ENCODE results near the gene NAV2.

Gene NAV2

DNA sequence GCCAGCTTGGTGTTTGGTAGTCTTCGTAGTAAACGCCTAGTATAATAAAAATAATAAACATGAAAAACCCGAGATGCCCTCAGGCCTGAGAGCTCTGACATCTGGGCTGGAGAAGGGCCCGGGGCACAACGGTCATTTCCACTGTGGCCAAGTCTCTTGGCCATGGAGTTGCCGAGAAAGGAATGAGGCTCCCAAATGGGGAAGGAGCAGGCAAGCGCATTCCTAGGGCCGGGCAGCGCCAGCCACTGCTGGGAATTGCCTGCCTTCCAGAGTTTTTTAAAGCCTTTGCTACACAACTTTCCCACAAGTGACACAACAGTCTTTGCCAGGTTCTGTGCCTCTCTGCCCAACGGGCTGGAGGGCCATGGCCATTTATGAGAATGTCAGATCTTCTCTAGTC, 103.4 kb downstream of the NAV2 start:
- no peak for DNase-seq

- DNase-seq = no peak
These were observed 104.2 kb downstream of the NAV2 start for GRCh38 chr11:19816817-19817216.

GRCh38 chr11:19817265-19817851, 104.7 kb downstream of the NAV2 start:
- no peak for DNase-seq

DNA sequence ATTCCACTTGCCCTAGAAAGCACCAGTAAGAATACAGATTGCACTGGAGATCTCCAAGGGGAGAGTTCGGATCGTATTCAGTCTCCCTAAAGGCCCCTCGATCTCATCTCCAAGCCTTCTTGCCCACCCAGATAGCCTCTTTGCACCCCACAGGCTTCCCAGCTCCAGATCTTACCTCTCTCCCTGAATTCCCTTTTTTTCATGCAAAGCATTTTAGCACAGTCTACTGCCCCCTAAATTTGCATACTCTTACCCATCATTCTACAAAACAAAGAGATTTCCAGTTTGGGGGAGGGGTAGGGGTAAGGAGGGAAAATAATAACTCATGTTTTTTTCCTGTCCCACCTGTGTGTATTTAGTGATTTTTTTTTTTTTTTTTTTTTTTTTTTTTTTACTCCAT, 105.2 kb downstream of the NAV2 start:
- DNase-seq = no peak

DNA sequence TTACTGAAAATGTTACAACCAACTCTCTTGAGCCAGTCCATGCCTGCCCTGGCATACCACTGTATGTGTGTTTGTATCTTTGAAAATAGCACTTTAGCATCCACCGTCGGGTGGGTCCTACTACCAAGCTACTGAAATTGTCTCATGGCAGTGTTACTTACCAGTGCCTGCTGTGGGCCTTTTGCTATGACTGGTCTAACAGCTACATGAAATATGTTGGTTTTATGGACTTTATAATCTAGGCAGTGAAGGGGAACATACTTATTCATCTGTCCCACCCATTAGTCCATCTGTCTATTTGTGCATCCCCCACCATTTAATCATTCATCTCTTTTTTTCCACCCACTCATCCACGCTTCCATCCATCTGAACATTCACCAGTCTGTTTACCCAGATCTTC, 106.0 kb downstream of the NAV2 start:
- no peak for DNase-seq

- no peak for DNase-seq
These were observed 106.5 kb downstream of the NAV2 start for GRCh38 chr11:19819148-19819547.

DNA sequence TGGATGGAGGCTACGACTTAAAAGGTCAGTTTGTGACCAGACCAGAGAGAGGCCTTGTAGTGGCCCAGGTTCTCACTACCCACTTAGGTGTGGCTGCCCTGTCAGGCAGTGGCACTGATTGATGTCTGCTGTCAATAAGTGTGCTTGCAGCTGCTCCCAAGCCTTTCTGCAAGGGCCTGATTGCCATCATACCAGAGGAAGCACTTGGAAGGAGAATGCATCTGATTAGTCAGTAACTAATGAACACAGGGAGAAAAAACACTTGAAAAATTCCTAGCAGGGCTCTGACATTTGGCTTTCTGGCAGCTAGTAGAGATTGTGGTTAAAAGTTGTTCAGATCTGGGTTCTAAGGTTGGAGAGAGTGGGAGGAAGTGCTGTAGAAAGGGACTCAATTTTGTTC, 107.5 kb downstream of the NAV2 start:
- no peak for DNase-seq

DNA sequence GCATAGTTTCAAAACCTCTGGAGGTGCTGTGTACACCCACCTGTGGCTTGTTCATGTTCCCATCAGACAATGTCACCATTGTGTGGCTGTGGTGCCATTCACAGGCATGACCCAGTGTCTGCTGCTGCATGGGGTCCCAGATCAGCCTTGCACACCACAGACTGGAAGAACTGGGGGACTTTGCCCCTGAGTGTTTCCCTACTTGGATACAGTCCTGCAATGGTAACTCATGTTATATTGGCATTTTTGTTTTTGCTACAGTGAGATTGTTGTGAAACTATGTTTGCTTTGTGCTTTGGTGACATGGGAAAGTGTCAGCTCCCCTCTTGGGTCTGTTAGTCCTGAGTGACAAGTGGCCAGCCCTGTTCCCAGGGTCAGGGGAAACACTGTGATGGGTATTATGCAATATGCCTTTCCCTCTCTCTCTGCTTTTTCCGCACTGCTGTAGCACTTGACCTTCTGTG, 108.8 kb downstream of the NAV2 start:
- DNase-seq = no peak

DNA sequence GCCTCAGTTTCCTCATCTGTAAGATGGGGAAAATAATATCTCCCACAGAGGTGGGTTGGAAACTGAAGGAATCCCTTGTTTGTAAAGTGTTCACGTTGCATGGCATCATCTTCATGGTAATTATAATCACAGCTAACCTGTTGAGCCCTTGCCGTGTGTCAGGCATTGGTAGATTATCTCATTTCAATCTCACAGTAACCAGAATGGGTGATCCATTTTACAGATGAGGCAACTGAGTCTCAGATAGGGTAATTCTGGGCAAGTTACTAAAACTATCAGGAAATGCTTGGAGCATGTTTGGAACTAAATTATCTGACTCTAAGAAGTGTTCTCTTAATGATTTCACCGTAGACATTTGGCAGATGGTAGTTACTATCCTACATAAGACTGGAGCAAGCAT, 109.4 kb downstream of the NAV2 start:
- no peak for DNase-seq

- no peak for DNase-seq
These were observed 109.9 kb downstream of the NAV2 start for GRCh38 chr11:19822531-19822930.

GRCh38 chr11:19826606-19827005, 114.0 kb downstream of the NAV2 start:
- no peak for DNase-seq

- DNase-seq = no peak
These were observed 114.9 kb downstream of the NAV2 start for GRCh38 chr11:19827399-19828135.

GRCh38 chr11:19828382-19829108, 115.9 kb downstream of the NAV2 start:
- no peak for DNase-seq

DNA sequence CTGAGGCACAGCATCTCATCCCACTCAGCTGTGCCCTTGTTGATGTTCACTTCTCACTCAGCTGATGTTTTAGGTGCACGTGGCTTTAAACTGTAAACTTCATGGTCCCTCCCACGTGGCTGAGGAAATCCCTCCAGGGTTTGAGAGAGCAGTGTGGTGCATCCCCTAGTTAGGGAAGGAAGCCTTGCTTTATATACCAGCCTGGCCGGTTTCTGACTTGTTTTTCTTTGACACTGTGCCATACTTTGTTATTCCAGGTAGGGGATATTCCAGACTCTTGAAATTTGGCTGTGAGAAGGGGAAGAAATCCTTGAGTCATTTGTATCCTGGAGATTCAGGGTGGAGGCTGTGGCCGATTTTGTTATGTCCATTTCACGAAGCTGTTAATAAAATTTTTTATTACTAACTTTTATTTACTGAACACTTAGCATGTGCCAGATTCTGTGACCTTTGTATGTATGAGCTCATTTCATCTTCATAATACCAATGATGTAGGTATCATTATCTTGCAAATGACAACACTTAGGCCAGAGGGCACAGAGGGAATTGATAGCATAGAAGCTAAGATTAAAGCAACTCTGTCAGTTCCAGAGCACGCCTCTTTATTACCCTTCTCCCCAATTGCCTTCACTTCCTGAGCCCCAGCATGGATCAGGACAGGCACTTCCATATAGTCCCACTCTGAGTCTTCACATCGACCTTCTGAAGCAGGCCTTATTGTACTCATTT, 116.6 kb downstream of the NAV2 start:
- no peak for DNase-seq

GRCh38 chr11:19832086-19832750, 119.6 kb downstream of the NAV2 start:
- DNase-seq = no peak

DNA sequence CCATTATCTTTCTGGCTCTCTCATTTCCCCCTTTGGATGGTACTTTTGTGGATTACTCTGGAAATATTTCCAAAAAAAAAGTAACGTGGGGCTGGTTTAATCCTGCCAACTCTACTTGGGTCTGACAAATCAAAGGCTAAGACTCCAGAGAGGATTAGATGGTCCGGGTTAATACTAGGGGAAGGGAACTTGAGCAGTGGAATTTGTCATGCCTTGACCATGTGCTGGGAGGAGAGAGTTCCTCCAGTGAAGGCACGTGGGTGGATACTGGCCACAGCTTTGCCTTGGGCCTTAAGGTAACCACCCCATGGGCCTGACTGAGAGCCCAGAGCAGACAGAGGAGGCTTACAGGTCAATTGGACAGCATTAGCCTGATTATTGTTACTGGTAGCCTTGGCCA, 120.3 kb downstream of the NAV2 start:
- DNase-seq = no peak

DNA sequence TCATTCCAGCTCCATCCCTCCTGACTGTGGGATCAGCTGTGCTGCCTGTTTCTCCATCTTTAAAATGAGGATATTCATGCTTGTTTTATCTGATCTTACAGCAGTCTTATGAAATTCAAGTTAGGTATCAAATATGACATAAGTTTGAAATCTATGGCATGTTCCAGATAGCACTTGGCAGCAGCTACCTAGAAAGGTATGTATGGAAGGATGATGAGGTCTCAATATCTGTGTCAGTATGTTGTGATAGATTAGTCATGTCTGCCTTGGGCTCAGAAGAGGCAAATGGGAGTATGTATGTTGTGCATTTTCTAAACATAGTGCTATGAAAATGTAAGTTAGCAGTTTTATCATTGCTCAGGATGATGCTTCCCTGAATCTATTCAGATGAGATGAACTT, 122.1 kb downstream of the NAV2 start:
- DNase-seq = no peak

DNA sequence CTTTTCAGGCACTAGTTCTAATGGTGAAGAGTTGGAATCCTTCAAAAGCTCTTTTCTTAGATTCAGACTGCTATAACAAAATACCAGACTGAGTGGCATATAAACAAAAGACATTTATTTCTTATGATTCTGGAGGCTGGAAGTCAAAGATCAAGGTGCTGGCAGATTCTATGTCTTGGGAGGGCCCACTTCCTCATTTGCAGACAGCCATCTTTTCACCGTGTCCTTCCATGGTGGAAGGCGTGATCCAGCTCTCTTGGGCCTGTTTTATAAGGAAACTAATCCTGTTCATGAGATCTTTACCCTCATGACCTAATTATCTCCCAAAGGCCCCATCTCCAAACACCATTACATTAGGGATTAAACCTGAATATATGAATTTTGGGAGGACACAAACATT, 124.0 kb downstream of the NAV2 start:
- no peak for DNase-seq

DNA sequence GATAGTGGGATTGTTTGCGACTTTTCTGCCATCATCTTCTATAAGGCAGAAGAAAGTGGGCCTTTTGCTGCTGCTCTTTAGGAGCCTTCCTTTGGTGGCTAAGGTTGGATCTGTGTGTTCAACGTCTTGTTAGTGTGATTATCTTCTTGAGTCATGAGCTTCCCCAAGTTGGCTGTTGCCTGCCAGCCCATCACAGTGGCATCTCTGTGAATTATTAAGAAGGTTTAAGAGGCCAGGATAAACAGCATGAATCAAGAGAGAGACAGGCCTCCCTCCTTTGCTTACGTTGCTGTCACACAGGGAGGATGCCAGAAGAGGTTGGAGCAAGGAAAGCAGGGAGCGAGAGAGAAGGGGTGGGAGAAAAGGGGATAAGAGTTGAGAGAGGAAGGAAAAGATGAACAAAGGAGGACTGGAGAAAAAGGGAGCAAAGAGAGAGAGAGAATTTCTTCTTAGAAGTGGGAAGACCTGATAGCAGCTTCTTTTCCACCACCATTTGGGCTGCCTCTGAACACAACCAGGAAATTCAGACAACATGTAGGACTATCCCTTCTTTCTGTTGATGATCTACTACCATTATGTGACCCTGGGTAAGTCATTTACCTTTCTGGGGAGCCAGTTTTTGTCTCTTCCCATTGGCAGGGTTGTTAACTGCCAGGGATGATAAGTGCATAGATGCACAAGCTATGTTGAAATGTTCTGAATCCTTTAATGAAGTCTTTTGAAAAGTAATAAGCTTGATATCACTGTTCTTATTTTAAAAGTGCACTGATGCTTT, 126.5 kb downstream of the NAV2 start:
- DNase-seq = no peak

DNA sequence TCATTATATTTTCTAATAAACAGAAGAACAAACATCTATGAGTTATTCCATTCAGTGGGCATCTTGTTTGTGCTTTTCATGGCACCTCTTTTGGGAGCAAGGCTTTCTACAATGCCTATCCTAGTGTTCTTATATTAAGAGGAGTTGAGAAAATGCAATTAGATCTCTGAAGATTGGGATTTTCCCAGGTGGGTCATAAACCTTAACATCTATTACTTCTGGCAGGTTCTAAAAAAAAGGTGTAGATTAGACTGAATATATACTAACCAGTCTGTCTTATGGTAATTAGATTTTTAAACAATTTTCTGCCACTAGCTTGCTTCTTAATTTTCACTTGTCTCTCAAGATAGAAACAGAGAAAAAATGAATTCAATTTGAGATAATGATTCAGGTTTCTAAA, 128.3 kb downstream of the NAV2 start:
- no peak for DNase-seq

GRCh38 chr11:19842505-19842904, 129.9 kb downstream of the NAV2 start:
- no peak for DNase-seq

GRCh38 chr11:19843079-19843478, 130.4 kb downstream of the NAV2 start:
- DNase-seq = no peak

Data from CD4-positive, alpha-beta T cell treated with Interleukin-4 for 4 hours (primary cell).